ENCODE measurements around the gene CASP1.
"Not testable (repeated sequence)": the region's sequence is repeated elsewhere in the genome, so short reads cannot be mapped to it uniquely, and the experiment has no call there.

The CASP1 gene

DNA sequence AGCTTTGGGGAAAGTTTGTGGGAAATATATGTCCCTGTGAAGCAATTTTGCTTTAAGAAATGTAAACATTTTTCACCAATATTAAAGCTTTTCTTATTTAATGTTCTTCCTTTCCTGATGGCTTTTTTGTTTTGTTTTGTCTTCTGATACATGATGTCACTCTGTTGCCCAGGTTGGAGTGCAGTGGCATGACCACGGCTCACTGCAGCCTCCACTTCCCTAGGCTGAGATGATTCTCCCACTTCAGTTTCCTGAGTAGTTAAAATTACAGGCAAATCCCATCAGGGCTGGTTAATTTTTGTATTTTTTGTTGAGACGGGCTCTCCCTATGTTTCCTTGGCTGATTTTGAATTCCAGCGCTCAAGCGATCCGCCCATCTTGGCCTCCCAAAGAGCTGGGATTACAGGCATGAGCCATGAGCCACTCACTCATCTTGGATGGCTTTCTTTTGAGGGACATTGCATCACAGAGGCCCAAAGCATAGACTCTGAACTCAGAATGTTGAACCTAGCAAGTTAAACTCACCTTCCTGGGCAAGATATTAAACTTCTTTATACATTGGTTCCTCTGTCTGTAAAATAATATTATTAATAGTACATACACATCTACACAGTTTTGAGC lies 10.8 kb upstream of the CASP1 start:
- no peak for DNase-seq (ENCODE audit: low read depth)

DNA sequence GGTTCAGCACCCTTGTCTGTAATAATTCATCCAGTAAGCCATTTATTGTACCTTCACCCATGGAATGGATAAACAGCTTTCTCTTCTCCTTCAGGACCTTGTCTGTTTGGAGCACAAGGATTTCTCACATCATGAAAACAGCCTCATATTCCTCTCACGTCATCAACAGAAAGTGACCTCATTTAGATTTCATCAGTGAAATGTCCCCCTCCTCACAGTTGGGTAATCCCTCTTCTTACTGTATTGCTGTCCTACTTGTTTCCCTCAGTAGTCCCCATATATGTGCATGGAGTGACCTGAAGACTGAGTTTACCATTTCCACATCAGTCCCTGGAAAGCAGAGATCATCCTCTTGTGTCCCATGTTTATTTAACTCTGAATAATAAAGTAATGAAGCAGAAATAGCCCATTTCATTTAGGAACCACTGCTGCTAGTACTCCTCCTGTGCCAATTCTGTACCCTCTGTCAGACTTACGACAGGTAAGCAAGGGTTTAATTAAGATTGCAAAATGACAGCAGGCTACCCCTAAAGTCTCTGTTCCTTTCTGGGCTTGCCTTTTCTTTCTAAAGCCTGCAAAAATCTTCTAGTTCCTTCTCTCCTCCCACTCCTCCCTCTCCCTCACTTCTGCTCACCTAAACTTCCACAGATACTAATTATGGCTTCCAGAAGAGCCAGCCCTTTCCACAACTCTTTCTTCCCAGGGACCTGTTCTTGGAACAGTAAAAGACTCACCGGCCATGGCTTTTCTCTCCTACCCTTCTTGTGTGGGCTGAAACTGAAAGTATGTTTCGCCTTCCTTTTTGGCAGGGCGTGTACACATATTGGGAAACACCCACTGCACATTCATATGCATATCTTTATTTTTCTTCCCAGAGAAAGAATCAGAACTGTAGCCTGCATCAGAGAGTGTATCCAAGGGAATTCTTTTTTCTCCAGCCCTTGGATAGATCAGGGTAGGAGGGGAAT lies 9.9 kb upstream of the CASP1 start, which contains the start of gene CARD16:
Gene CARD16 (minus strand): TSS at position 779 of the 968 bp plus-strand sequence. CDS start 38 bp downstream, at position 741.
- DNase-seq (ENCODE audit: low read depth): peak; percentile 42

DNA sequence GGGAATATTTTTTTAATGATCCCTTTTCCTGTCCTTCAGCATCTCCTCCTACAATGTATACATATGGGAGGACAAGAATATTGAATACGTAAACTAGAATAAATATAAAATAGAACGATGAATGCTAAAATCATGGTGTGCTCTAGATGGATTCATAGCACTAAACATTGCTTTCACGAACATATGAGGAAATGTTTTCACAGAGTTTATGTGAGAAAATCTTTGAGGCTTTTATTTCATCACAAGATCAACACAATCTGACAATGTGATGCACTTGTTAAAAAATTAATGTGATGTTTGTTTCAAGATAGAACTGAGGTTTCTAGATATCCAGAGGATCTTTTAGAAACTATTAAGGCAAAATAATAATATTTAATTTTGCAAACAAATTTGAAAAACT lies 7.2 kb upstream of the CASP1 start:
- DNase-seq (ENCODE audit: low read depth): no peak

DNA sequence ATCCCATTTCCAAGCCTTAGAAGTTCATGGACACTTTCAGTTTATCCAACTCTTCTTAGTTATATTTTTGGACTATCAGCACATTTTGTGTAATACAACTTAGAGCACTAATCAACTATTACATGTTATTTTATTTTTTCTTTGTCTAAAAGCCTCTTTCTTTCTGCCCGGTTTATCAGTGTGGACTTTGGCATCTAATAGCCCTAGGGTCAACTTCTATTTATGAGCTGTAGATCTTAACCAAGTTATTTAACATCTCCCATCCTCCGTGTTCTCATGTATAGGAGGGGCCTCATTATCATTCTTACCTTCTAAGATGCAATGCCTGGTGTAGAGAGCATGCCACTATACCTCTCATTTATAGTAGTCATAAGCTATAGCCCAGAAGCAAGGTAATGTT lies 5.8 kb upstream of the CASP1 start:
- DNase-seq (ENCODE audit: low read depth): no peak

DNA sequence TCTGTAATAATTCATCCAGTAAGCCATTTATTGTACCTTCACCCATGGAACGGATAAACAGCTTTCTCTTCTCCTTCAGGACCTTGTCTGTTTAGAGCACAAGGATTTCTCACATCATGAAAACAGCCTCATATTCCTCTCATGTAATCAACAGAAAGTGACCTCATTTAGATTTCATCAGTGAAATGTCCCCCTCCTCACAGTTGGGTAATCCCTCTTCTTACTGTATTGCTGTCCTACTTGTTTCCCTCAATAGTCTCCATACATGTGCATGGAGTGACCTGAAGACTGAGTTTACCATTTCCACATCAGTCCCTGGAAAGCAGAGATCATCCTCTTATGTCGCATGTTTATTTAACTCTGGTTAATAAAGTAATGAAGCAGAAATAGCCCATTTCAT lies 556 bp downstream of the CASP1 start:
- DNase-seq (ENCODE audit: low read depth): not testable (repeated sequence)

DNA sequence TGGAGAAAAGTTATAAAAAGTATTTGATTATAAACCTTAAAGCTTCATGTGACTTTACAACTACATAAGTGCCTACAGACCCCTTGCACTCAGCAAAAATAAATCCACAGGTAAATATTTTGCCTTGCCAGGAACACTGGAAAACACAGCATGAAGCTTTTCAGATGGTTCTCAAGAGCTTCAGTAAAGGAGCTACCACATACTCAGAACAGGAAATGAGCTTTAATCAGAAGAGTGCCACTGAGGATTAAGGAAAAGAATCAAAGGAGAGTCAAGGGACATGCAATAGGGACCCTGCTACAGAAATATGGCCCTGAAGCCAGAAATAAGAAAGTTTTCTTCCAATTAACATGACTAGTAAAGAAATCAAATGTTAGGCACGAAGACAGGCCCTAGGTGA lies 1.2 kb downstream of the CASP1 start:
- no peak for DNase-seq (ENCODE audit: low read depth)

DNA sequence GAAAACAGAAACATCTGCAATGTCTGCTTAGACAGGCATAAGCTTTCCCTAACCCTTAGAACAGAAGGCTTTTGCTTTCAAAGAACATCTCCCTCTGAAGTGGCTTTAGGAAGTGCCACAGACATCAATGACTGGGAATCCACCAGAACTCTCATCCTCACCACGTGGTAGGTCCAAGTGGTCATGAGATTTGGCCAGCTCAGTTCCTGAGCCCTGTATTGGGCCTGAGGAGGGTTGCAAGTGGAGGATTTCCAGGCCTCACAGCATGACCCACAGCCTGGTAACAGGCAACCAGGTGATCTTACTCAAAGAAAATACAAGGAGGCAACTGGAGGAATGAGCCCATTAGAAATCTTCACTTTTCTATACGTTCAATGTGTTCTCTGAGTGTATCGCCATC lies 1.6 kb downstream of the CASP1 start:
- DNase-seq (ENCODE audit: low read depth): no peak

DNA sequence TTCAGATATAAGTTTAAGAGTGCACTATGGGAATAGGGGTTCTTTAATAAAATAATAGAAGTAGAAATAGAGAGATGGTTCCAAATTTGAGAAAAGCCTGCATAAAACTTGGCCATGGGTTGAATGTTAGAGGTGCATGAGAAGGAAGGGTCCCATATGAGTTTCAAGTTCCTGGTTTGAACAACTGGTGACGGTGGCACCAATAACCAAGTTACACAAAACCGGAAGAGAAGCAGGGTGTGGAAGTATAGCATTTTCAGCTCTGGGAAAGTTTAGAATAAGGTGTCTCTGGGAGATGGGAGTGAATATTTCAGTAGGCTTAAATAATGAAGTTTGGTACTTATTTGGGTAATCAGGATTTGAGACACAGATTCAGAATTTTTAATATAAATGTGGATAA lies 2.4 kb downstream of the CASP1 start:
- DNase-seq (ENCODE audit: low read depth): no peak

DNA sequence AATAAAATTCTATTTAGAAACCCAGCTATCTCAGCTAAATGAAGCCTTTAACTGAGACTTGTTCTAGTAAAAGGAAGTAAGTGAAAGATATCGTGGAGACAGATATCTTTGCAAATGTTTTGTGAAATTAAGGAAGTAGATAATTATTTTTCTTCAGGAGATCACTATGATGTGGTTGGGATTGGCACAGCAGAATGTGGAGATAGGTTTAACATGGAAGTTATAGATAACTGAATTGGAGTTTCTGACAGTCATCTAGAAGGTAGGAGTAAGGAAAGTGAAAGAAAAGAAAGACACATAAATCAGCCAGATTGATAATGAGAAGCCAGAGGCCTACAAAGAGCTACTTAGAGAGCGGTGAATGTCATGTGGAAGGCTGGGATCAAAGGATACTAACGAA lies 7.3 kb downstream of the CASP1 start:
- no peak for DNase-seq (ENCODE audit: low read depth)

DNA sequence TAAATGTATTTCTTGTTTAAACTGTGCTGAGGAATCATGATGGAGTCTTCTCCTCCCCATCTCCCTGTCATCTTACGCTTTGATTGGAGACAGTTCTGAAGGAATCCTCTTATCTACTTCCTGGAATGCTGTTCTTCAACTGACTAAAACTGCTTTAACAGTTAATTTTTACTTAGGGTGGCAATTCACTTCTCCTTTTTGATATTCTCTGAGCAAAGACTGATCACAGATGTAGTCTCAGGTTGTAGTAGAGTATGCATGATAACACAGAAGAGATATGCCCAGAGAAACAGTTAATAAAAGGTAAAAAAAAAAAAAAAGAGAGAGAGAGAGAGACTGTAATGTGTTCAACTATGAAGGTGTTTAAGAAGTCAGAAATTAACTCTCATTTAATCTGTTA lies 10.6 kb downstream of the CASP1 start:
- DNase-seq (ENCODE audit: low read depth): no peak

DNA sequence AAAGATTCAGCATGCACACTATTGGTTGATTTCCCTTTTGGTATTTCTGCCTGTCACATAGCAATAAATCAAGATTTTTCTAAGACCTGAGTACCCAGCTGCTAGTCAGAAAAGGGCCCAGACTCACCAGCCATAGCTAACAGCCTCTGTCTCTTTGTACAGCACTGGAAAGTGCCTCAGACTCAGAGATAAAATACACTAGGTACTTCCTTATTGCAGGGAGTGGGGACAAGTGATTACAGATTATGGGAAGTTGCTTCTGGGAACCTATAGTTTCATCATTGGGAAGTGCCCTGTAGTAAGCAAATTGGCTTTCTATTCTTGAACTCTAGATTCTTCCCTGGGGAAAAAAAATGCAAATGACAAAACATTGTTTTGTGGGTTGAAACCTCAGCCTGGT lies 11.9 kb downstream of the CASP1 start, which contains the start of gene CASP5:
Gene CASP5 (minus strand): TSS at position 166 of the 400 bp plus-strand sequence. CDS start 32 bp downstream, at position 134.
- no peak for DNase-seq (ENCODE audit: low read depth)

DNA sequence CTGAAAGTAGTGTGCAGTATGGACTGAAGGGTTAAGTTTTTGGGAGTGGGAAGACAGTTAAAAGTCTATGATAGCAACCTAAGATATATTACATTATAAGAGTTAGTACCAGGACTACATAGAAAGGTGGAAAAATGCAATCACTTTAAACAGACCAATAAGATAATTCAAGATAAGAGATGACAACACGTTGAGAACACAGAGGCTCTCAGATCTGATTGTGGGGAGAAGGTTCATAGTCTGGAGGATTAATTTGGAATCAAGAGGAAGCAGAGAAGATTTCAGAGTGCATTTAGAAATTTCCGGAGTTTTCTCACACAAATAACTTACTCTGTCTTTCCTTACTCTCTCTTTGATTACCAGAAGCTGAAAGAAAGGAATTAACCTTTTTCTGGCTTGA lies 12.4 kb downstream of the CASP1 start:
- DNase-seq (ENCODE audit: low read depth): no peak

DNA sequence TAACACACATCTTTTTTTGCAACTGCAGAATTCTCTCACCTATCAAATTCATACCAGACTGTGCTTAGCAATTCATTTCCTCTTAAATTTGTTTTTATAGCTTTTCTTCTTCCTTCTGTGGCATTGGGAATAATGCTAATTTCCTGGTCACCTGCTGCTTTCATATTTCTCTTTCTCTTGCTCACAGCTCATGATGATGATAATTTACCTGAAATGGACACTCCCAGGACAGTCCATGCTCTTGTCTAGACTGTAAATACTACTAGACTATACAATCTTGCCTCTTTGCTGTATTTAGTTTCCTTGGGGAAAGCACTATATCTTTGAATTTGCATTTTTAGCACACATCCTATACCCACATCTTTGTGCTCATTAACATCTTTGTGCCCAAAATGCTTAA lies 27.5 kb downstream of the CASP1 start:
- no peak for DNase-seq (ENCODE audit: low read depth)

DNA sequence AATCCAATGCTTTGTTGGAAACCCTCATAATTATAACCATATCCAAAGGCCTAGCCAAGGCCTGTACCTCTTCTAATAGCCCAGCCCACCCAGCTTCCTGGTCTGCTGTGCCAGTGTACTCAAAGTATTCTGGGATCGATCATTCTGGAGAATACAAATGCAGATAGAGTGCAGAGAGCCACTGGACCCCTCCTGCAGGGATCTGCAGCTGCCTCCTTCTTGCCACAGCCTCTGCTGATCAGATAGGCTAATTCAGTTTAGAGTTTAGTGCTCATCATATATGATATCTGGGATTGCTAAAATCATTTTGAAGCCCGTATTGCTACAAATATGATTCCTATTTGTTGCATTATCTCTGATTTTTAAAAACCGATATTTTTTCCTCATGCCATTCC lies 29.5 kb downstream of the CASP1 start:
- DNase-seq (ENCODE audit: low read depth): no peak

DNA sequence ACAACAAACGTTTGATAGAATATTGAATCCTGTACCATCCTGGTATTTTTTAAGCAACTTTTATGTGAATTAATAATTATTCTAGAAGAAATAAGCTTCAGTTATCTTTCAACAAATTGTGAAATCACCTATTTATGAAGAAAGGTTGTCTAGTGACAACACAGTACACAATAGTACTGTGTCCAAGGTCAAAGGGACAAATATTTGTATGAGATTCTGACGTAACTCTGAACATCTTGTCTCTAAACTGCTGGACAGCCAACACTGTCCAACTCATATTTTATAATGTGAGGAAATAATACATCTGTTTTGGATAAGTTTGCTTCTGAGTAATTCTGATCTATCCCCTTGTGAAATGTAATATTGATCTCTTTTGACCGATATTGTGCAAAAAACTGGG lies 30.9 kb downstream of the CASP1 start:
- DNase-seq (ENCODE audit: low read depth): no peak

DNA sequence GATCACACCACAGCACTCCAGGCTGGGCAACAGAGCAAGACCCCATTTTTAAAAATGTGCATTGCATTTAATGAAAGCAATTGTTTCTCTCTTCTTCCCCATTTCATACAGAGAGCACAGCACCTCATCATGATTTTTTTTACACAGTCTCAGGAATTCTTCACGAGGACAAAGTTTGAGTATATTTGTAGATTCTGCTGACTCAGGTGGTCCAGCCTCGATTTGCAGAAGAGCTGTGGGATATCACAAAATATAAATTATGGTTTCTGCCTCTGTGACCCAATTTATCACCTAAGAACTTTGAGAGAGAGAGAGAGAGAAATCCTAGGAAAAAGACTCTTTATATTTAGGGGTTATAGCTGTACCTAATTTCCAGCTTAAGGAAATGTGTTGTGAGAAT lies 31.8 kb downstream of the CASP1 start:
- no peak for DNase-seq (ENCODE audit: low read depth)

DNA sequence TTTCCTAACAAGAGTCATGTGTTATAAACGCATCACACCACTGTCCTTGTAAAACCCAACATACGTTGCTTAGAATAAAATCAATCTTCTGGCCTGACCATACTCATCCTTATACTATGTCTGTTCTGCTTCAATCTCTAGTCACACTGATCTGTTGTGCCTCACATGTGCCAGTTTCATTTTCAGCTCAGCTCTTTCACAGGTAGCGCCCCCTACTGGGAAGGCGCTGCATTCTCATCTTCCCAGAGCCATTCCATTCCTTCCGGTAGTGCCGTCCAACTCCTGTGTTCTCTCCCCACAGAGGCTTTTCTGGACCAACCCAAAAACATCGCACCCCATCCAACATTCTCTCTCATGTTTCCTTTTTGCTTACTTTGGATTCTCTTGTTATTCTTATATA lies 34.1 kb downstream of the CASP1 start:
- no peak for DNase-seq (ENCODE audit: low read depth)

DNA sequence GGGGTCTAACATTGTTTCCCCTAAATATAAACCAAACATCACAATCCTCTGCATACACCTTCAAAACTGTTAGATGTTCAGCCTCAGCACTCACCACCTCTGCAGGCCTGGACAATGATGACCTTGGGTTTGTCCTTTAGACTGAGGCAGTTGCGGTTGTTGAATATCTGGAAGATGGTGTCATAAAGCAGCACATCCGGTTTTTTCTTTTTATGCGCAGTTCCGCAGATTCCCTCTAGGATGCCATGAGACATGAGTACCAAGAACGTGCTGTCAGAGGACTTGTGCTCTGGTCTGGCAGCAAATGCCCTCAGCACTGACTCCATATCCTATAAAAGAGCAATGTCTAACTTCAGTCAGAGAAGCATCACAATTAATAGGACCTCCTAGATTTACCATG lies 34.8 kb downstream of the CASP1 start:
- DNase-seq (ENCODE audit: low read depth): peak; percentile 29

DNA sequence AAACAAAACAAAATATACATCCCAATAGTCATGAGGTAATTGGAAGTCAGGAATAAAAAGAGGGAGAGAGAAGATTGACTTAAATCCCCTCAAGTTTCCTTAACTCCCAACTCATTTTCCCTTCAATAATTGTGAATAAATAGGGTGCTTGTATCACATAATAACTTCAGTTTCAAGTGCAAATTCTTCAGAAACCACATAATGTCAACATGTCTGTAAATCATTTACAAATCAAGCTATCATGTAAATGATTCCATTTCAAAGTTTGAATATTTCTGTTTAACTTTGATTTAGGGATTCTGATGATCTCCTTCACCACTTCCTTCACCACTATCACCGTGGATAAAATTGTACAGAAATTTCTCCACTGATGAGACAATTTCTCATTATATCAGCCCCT lies 35.2 kb downstream of the CASP1 start:
- peak; percentile 11 for DNase-seq (ENCODE audit: low read depth)

DNA sequence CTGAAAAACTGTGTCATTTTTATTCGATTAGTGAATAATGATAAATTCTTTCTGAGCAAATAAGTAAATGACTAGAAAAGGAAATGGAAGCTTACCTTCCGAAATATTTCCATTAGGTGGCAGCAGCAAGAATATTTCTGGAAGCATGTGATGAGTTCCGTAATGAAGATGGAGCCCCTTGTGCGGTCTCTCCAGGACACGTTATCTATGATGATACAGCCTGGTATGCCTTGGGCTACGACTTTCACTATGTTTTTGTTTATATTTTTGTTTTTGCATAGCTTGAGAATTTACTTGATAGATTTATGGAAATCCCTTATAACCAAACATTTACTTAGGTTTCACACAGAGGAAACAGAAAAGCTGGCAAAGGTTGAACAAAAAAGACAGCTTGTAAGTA lies 37.7 kb downstream of the CASP1 start:
- no peak for DNase-seq (ENCODE audit: low read depth)

DNA sequence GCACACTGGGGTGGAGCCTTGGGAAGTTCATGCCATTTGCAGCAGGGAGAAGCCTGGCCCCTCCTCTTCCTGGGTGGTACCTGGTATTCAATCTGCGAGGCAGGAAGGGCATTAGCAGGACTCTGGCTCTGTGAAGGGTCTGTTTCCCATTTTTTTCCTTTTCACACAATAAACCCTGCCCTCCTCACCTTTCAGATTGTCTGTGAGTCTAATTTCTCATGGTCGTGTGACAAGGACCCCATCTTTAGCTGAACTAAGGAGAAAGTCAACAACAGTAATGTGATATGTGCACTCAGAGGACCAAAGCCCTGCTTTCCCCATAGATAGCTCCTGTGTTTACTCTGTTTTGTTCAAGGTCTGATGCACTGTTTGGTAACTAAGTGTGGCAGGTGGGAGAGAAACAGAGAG lies 39.9 kb downstream of the CASP1 start:
- DNase-seq (ENCODE audit: low read depth): peak; percentile 3

DNA sequence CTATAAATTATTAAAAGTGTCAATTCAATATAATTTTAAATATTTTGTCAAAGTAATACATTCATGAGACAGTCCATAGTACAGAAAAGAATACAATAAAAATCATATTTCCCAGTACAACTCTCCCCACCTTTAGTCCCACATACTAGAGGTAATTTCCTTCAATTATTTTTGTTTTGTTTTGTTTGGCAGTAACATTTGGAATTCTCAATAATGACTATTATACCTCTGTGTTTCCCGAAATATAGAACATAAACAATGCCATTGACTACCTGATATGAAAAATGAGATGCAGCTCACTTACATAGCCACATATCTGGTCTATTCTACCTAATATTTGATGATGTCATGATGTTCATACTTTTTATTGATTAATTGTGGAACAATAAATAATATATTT lies 42.2 kb downstream of the CASP1 start:
- DNase-seq (ENCODE audit: low read depth): no peak

DNA sequence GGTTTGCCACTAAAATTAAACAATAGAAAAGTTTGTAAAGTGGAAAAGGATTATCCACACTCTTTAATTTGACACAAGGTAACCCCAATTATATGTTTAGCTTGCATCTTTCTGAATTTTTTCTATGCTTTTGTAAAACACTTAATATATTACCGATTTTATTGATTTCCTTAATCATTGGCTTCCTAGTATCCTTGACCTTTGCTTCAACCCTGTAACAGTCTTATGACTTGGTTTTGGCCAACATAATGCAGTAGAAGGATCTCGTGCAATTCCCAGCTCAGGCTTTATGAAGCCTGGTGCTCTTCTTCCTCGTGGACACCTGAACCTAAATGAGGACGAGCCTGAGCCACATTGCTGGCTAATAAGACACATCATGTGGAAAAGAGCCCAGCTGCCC lies 43.0 kb downstream of the CASP1 start:
- DNase-seq (ENCODE audit: low read depth): no peak
